ENCODE results near the gene BEST1.

DNA sequence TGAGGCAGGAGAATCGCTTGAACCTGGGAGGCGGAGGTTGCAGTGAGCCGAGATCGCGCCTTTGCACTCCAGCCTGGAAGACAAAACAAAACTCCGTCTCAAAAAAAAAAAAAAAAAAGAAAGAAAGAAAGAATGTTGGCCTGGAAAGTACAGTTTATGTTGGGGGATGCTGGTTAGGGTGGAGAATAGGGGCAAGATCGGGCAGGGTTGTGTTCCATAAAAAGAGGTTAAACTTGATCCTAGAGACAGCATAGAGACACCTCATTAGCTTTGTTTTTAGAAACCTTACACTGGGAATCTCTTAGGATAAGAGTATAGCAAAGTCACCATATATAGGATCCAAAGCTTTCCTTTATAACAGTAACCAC is 19.2 kb downstream of the BEST1 start:
- TF ChIP-seq, protein P1, sequence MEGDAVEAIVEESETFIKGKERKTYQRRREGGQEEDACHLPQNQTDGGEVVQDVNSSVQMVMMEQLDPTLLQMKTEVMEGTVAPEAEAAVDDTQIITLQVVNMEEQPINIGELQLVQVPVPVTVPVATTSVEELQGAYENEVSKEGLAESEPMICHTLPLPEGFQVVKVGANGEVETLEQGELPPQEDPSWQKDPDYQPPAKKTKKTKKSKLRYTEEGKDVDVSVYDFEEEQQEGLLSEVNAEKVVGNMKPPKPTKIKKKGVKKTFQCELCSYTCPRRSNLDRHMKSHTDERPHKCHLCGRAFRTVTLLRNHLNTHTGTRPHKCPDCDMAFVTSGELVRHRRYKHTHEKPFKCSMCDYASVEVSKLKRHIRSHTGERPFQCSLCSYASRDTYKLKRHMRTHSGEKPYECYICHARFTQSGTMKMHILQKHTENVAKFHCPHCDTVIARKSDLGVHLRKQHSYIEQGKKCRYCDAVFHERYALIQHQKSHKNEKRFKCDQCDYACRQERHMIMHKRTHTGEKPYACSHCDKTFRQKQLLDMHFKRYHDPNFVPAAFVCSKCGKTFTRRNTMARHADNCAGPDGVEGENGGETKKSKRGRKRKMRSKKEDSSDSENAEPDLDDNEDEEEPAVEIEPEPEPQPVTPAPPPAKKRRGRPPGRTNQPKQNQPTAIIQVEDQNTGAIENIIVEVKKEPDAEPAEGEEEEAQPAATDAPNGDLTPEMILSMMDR (IDR thresholded peaks at IDR 0.05; ENCODE audit: low read depth, low read length, poor library complexity, severe bottlenecking), result no peak
- TF ChIP-seq EZH2phosphoT487 (IDR thresholded peaks at IDR 0.05; ENCODE audit: borderline replicate concordance, low read length), result no peak

Data from DOHH2 (cell line).